NAMALWA (cell line): ENCODE data around the gene PNLDC1.
"Not testable (repeated sequence)": the region's sequence is repeated elsewhere in the genome, so short reads cannot be mapped to it uniquely, and the experiment has no call there.

Experiments
- DNase-seq: peaks from one replicate; pipeline ENCODE4 v3.0.0-alpha.2; 2015; ENCODE audit warnings: low spot score

The PNLDC1 gene

DNA sequence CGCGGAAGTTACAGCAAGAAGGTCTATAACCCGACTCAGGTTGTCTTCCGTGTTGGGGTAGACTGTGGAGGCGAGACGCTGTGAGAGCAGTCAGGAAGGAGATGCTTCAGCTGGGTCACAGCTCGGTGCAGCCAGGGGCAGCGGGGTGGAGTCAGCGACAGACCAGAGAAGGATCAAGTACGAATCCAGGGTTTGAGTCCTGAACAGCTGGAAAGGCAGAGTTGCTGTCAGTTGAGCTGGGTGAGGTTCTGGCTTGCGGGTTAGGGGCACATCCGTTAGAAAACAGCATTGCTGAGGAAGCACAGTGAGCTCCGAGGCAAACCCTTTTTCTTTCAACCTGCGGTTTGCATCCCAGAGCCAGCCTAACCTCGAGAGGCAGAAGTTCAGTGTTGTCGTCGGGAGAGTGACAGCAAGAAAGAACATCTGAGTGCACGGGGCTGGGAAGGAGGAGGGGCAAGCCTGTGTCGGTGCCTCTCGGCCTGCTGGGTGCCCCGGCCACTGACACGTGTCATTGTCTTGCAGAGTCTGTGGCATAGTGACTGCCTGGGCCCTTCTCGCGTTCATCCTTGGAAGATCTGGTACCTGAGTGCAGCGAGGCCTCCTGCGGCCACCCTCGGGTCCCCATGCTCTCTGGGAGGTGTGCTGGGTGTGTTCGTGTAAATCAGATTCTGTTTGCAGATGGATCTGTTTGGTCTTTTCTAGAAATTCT lies 20.0 kb downstream of the PNLDC1 start:
- DNase-seq = no peak

DNA sequence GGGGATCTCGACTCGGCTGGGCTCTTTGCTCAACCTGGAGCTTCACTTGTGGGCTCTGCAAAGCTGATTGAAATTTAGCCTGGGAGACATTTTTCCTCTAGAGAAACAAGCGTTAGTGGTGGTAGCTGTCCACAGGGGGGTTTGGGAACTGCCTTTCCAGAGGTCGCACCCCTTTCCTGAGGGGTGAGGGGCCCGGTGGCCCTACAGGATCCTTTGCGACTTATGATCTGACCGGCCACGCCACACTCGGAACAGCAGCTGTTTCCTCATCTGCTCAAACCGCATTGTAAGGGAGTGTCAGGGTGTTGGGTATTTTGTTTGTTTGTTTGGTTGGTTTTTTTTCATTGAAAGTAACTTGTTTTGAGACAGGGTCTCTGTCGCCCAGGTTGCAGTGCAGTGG lies 21.0 kb downstream of the PNLDC1 start:
- DNase-seq = no peak

DNA sequence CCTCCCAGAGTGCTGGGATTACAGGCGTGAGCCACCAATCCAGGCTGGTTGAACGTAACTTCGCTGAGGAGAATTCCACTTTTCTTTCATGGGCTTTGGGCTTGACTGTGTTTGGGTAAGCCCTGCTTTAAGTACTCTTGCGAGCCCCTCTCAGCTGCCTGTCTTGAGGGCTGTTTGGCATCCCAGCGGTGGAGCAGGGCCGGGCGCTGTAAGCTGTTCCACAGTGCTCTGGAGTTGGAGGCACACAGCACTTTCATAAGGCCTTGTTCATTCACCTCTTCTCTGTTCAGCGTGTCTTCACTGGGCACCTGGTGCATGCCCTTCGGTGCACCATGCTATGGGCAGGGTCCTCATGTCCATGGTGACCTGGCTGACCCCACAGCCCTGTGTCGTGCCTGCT lies 21.6 kb downstream of the PNLDC1 start:
- no peak for DNase-seq

DNA sequence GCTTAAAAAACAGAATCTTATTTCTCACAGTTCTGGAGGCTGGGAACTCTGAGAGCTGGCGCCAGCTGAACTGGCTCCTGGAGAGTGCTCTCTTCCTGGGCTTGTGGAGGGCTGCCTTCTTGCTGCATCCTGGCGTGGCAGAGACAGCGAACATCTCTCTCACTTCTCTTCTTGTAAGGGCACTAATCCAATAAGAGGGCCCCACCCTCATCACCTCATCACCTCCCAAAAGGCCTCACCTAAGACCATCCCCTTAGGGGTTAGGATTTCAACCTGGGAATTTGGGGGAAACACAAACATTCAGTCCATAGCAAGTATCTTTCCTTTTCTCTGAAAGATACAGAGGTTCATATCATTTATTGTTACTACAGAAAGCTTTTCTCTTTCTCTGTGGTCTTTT lies 23.9 kb downstream of the PNLDC1 start:
- DNase-seq = no peak

DNA sequence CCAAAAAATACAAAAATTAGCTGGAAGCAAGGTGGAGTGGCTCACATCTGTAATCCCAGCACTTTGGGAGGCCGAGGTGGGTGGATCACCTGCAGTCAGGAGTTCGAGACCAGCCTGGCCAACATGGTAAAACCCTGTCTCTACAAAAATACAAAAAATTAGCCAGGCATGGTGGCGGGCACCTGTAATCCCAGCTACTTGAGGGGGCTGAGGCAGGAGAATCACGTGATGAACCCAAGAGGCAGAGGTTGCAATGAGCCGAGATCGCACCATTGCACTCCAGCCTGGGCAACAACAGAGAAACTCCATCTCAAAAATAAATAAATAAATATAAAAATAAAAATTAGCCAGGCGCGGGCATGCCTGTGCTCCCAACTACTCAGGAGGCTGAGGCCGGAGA lies 24.6 kb downstream of the PNLDC1 start:
- DNase-seq = not testable (repeated sequence)

DNA sequence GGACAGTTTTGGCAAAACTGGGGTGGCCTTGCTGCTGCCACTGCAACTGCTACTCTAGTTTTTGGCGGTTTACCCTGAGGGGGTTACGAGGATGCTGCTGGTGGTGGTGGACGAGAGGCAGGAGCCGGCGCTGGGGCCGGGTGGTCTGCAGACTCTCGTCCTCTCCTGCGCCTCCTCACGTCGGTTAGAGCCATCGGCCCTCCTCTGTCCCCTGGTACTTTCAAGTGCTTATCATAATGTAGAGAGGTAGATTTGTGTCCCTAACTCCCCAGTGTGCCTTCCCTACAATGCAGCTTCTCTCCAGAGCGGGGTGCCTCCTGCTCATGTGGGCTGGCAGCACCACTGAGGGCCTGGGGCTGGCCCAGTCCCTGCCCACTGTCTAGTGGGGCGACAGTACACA lies 25.9 kb downstream of the PNLDC1 start:
- DNase-seq = no peak

DNA sequence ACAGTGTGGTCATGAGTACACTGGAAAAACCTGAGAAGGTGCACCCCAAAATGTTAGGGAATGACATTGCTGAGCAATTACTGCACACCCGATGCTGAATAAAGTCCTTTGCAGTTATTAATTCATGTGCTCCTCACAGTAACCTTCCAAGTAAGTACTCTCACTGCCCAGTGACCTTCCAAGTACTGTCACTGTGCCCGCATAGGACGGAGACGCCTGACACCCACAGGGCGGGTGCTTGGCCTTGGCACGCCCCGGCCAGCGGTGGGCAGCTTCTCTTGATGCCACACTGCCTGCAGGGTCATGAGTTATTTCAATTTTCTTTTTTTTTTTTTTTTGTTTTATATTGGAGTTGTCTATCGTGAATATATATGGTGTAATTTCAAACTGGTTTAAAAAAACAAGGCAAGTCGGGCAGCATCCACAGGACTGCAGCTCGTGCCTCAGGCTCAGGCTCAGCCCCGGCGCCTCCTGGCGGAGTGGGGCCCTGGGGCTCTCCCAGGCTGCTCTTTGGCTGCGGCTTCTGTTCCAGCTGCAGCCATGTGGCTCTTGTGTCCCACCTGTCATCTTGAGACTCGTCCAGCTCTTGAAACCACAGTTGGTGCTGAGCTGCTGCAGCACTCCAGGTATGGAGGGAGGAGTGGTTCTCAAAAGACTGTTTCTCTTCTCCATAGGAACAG lies 27.0 kb downstream of the PNLDC1 start:
- DNase-seq = no peak

DNA sequence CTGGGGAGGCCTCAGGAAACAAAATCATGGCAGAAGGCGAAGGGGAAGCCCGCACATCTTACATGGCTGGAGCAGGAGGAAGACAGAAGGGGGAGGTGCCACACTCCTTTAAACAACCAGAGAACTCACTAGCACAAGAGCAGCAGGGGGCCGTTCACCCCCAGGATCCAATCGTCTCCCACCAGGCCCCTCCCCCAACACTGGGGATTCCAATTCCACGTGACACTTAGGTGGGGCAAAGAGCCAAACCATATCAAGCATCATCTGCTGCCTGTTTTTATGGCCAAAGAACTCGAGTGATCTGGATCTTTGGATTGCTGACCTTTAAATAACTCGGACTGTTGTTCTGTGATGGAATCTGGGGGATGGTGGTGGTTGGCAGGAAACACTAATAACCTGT lies 28.0 kb downstream of the PNLDC1 start:
- no peak for DNase-seq

DNA sequence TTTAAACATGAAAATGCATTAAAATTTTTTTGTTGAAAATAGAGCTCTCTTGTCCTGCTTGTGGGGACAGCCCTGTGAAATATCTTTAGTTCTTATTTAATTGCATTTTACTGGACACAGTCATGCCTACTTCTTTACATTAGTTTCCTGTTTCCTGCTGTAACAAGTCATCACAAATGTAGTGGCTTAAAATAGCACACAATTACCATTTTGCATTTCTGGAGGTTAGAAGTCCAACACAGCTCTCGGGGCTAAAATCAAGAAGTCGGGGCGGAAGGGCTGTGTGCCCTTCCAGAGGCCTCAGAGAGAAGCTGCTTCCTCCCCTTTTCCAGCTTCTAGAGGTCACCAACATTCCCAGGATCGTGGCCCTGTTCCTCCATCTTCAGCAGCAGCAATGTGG lies 29.4 kb downstream of the PNLDC1 start:
- DNase-seq = peak; percentile 22

DNA sequence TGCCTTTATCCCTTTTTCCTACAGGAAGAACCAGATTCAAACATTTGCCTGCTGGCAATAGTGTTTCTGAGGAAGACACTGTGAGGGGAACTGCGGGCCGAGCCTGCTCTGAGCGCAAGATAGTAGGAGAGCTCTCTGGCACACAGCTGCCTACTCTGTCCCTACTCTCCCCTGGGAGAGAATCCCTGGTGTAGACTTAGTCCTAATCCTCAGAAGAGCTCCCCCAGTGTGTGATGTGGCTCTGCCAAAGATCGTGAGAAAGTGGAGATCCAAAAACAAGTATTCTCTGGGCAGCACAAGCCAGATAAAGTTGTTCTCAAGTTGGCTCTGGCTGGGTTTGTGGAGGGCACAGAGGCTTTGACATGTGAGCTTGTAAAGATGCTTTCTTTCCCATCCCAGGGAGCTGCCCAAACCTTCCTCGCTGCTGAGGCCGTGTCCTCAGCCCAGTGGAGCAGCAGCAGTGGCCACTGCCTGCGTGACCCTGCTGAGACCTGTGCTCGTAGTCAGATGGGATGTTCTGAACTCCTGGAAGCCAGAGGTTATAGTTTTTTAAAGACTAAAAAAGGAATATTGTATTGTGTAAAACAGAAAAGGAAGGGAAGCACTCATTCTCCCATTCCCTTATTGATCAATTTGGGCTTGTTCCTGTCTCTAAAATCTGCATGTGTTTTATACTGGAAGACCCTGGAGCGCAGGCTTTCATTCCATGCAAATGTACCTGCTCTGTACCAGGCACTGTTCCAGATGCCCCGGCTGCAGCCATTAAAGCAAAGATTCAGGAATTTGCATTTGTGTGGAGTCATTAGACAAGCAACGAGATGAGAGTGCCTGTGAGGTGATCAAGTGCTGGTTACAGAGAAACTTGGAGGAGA lies 30.7 kb downstream of the PNLDC1 start:
- no peak for DNase-seq

DNA sequence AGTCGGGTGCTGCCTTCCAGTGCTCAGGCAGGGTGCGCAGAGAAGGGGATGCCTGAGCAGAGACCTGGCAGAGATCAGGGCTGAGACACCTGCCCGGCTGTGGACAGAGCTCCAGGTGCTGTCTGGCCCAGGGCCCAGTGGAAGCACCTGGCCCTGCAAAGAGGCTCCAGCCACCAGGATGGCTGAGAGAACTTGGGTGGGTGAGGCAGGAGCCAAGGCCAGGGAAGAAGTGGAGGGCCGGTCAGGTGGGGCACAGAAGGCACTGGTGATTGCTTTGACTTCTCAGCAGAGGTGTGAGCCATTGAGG lies 31.2 kb downstream of the PNLDC1 start:
- DNase-seq = no peak

DNA sequence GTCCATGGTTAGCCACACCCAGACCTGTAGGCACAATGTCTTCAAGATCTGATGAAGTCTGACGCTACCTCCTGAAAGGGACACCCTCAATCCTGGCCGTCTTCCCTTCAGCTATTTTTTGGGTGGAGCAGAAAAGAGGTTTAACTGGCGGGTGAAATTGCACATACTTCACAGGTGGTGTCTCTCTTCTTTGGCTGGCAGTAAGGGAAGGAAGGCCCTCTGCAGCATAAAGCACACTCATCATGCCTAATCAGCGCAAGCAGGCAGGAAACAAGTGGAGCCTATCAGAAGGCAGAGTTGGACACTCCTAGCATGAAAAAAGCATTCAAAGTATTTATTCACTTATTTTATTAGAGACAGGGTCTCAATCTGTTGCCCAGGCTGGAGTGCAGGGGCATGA lies 32.9 kb downstream of the PNLDC1 start:
- DNase-seq = no peak

DNA sequence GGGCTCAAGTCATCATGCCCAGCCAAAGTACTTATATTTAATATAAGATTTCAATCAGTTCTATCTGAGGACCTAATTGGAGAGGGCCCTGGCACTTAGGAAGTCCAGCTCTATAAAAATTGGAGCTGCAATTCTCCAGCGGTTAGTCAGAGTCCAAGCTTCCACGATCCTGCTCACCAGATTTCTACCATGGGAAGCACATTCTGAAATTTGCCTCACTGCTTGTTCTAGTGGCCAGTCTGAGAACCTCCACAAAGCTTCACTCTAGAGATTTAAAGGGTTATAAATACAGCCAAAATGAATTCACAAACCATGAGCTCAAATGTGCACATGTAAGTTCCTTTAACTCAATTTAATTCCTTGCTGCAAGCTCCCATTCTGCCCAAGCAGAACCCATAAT lies 33.5 kb downstream of the PNLDC1 start:
- no peak for DNase-seq

DNA sequence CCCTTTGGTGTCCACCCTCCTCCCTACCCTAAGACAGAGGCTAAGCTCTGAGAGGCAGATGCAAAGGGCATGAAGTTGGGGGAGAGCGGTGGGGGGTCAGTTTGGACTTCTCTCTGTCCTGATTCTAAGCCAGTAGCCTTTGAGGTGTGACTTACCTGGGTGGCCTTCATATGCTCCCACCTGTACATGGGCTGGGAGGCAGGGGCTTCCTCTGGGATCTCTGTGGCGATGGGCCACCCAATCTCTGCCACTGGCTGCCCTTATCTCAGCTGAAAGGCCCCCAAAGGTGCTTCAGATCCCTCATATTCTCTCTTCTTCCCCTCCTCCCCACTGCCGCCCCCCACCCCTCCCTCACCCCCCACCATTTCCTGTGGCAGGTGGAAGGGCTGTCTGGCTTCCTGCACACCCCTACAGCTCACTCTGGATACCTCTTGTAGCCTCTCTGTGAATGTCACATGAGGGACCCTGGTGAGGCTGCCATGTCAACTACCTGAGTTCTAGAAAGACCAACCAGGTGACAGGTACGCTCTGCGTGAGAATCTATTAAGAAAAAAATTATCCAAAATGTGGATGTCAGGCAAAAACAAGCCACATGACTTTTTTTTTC lies 34.0 kb downstream of the PNLDC1 start:
- DNase-seq = no peak

DNA sequence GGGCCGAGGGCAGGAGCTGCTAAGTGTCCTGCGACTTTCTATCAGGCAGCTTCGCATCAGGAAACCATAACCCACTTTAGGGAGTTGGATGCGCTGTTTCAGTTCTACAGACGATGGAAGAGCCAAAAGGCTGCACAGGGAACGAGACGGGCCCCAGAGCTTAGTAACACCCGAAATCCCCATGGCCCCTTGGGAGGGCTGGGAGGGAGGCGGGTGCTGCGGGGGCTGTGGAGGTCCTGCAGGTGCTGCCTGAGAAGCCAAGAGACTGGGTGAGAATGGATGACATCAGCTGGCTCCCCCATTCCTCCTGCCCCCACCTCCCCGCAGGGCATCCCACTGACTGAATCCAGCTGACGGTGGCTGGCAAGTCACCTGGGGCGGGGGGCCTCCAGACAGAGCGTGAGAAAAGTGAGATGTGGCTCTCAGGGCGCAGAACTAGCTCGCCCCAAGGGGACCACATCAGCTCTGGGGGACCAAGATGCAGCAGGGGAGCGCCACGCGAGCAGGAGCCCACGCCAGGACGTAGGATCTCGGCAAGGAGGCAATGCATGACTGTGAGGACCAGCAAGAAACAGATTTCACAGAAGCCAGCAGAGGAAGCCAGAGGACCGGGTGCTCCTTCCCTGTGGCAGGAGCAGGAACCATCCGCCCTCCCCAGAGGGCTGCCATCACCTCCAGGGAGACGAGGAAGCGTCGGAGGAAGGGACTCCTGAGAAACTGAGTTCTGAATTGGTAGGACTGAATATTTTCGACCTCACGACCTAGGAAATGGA lies 36.8 kb downstream of the PNLDC1 start:
- no peak for DNase-seq

DNA sequence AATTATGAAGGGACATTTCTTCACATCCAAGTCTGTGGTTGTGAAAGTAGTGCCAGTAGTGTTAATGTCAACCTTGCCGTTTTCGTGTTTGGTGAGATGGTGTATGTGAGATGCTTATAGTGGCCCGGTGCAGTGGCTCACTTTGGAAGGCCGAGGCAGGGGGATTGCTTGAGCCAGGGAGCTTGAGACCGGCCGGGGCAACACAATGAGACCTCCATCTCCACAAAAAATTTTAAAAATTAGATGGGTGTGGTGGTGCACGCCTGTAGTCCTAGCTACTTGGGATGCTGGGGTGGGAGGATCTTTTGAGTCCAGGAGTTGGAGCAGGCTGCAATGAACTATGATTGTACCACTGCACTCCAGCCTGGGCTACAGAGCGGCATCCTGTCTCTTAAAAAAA lies 37.4 kb downstream of the PNLDC1 start:
- no peak for DNase-seq

DNA sequence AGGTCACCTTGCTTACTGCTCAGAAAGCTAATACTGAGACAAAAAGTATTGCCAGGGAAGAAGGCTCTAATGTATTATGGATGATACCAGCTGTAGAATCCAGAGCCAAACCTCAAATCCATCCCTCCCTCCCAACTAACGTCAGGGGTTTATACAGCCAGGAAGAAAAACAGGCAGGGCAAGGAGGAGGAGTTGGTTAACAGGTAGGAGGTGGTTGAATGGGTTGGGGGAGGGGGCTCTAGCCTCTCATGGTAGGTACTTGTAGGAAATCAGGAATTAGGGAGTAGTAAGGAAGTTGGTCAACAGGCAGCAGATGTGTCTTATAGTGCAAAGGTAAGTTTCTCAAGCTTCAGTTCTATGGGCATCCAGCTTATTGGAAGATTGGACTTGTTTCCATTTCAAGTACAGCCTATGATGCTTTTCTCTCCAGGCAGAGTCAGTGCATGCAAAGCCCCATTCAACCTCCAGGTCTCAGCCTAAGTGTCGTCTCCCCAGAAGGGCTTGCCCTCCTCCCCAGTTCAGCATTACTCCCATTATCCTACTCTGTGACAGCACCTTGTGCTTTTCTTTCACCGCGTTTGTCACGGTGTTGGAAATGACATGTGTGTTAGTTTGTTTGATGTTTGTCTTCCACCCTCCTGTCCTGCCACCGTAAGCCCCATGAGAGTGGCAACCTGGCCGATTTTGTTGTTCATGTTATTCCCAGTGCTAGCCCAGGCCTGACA lies 38.1 kb downstream of the PNLDC1 start:
- no peak for DNase-seq

DNA sequence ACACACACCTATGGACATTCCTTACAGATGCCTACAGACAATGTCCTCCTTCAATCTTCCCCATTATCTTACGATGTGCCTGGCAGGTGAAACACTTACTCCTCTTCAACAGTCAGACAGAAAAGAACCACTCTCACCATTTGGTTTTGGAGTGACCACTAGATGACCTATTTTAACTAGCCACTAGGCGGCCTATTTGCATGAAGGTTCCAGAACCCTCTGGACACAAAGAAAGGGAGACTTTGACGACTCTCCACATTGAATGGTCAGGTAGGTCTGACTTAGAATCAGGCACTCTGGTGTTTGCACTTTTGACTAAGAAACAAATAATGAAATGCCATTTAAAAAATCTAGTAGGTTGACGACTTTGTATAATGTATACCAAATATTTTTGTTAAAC lies 42.0 kb downstream of the PNLDC1 start:
- no peak for DNase-seq

DNA sequence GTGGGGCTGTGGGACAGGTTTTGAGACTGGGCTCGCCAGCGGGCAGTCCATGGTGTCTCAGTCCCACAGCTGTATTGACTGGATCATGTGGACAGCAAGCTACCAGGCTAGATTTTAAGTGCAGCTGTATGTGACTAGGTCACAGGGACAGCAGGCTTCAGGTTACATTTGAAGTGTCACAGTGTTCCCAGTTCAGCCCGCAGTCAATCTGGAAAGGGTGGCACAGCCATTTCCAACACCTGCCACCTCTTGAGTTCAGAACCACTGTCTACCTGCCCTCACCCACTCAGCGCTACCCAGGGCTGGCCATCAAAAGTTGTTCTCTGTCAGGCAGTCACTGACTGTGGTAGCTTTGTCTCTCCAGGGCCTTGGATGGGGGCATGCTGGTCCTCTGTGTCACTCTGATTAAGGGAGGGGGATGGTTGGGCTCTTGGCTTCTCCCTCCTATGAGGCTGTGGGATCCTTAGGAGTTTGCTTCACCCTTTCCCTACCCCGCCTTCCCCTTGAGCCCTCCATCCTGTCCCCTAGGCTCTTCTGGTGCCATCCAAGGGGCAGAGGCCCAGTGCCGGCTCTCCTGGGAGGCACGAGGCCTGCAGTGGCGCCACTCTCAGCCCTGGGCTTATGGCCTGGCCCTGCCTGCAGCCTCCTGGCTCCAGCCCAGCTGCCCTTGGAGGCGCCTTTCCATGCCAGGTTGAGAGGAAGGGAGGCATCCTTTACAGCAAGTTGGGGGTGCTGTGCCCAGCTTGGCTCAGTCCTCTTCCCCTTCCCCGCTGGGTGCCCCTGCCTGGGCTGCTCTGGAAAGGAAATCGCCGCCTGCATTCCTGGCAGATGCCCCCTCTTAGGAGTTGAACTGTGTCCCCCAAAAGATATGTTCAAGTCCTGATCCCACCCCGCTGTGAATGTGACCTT lies 44.9 kb downstream of the PNLDC1 start:
- no peak for DNase-seq

DNA sequence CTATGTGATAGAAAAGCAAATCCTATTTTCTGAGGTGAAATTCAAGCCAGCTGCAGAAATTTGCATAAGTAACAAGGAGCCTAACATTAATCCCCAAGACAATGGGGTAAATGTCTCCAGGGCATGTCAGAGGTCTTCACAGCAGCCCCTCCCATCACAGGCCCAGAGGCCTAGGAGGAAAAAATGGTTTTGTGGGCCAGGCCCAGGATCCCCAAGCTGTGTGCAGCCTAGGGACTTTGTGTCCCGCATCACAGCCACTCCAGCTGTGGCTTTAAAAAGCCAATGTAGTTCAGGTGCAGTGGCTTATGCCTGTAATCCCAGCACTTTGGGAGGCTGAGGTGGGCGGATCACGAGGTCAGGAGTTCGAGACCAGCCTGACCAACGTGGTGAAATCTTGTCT lies 48.5 kb downstream of the PNLDC1 start:
- DNase-seq = not testable (repeated sequence)
